IMR-90 (cell line): ENCODE measurements around the gene TP63.

Experiments used
- BHLHE40 ChIP-seq: fragments of 150-350 bp; IDR thresholded peaks from 2 replicates; pipeline ENCODE4 v1.6.1; 2016; ENCODE audit warnings: mild to moderate bottlenecking, low read depth, low read length
- NFE2L2 ChIP-seq: fragments of 150-350 bp; IDR thresholded peaks from 2 replicates; pipeline ENCODE4 v1.6.1; 2016; ENCODE audit warnings: low read depth, mild to moderate bottlenecking, low read length
- POLR2A ChIP-seq: IDR thresholded peaks from 2 replicates; pipeline ENCODE4 v1.6.1; 2012; ENCODE audit warnings: mild to moderate bottlenecking, low read depth, low read length
- RAD21 ChIP-seq: IDR thresholded peaks from 2 replicates; pipeline ENCODE4 v1.6.1; 2012; ENCODE audit warnings: low read length, improper control_type of control experiment
- TF ChIP-seq, protein P1 (sequence below): conservative IDR thresholded peaks from 2 replicates; pipeline ENCODE4 v1.5.1; 2012; ENCODE audit warnings: mild to moderate bottlenecking, low read depth, low read length, improper control_type of control experiment

- TF ChIP-seq, protein P1, sequence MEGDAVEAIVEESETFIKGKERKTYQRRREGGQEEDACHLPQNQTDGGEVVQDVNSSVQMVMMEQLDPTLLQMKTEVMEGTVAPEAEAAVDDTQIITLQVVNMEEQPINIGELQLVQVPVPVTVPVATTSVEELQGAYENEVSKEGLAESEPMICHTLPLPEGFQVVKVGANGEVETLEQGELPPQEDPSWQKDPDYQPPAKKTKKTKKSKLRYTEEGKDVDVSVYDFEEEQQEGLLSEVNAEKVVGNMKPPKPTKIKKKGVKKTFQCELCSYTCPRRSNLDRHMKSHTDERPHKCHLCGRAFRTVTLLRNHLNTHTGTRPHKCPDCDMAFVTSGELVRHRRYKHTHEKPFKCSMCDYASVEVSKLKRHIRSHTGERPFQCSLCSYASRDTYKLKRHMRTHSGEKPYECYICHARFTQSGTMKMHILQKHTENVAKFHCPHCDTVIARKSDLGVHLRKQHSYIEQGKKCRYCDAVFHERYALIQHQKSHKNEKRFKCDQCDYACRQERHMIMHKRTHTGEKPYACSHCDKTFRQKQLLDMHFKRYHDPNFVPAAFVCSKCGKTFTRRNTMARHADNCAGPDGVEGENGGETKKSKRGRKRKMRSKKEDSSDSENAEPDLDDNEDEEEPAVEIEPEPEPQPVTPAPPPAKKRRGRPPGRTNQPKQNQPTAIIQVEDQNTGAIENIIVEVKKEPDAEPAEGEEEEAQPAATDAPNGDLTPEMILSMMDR: no peak
- TF ChIP-seq BHLHE40: no peak
- no peak for TF ChIP-seq POLR2A
- no peak for TF ChIP-seq RAD21
- no peak for TF ChIP-seq NFE2L2
These were observed 64.2 kb downstream of the TP63 start for GRCh38 chr3:189695400-189695799.
